PFSK-1 (cell line): ENCODE measurements around the gene MARCHF3.

Experiments
- FOXP2 ChIP-seq: optimal IDR thresholded peaks from 2 replicates; pipeline ENCODE3; 2011; ENCODE audit warnings: borderline replicate concordance, control low read depth, inconsistent platforms; ENCODE audit not compliant: insufficient read depth; ENCODE audit errors: extremely low read length, extremely low read depth
- POLR2AphosphoS5 ChIP-seq: IDR thresholded peaks from 2 replicates; pipeline ENCODE4 v1.6.1; 2012; ENCODE audit warnings: low read depth, mild to moderate bottlenecking, control low read depth, low read length, moderate library complexity
- SIN3A ChIP-seq: IDR thresholded peaks from 2 replicates; pipeline ENCODE4 v1.6.1; 2012; ENCODE audit warnings: mild to moderate bottlenecking, low read length, moderate library complexity, borderline replicate concordance; ENCODE audit not compliant: insufficient read depth
- TAF1 ChIP-seq: IDR thresholded peaks from 2 replicates; pipeline ENCODE4 v1.6.1; 2012; ENCODE audit warnings: low read length, control low read depth, borderline replicate concordance; ENCODE audit not compliant: insufficient read depth
- TF ChIP-seq, protein P1 (sequence below), 2 experiments: IDR thresholded peaks; 2 replicates each; pipeline versions ENCODE4 v1.6.1 to v1.8.0; 2011 to 2012; ENCODE audit warnings: low read depth in 2 of 2, low read length in 2 of 2, control low read depth in 1 of 2, inconsistent platforms in 1 of 2, mild to moderate bottlenecking in 1 of 2, moderate library complexity in 1 of 2; ENCODE audit not compliant: insufficient read depth in 1 of 2

DNA sequence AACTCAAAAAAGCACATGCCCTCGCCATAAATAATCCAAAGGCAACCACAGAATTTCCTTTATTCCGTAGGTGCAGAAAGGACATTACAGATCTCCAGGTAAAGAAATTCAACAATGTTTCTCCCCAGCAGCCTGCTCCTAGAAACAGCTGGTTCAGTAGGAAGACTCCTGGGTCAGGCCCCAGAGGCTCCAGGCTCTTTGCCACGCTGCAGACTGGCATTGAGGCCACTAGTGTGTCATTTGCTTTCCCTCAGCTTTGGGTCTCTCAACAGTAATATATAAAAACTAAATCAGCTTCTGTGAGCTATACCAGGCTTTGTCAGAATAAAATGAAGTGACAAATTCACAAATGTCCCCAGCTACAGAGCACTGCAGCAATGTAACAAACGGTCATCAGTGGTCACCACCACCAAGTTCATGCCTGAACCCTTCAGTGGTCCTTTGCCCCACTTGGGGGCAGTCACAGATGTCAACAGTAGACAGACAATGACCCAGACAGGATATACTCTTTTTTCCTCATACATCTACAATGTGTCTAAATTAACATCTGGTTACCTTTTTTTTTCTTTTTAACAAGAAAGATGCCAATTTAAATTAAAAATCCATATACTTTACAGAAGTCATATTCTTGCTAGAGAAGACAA, 93.5 kb downstream of the MARCHF3 start:
- TF ChIP-seq, protein P1, sequence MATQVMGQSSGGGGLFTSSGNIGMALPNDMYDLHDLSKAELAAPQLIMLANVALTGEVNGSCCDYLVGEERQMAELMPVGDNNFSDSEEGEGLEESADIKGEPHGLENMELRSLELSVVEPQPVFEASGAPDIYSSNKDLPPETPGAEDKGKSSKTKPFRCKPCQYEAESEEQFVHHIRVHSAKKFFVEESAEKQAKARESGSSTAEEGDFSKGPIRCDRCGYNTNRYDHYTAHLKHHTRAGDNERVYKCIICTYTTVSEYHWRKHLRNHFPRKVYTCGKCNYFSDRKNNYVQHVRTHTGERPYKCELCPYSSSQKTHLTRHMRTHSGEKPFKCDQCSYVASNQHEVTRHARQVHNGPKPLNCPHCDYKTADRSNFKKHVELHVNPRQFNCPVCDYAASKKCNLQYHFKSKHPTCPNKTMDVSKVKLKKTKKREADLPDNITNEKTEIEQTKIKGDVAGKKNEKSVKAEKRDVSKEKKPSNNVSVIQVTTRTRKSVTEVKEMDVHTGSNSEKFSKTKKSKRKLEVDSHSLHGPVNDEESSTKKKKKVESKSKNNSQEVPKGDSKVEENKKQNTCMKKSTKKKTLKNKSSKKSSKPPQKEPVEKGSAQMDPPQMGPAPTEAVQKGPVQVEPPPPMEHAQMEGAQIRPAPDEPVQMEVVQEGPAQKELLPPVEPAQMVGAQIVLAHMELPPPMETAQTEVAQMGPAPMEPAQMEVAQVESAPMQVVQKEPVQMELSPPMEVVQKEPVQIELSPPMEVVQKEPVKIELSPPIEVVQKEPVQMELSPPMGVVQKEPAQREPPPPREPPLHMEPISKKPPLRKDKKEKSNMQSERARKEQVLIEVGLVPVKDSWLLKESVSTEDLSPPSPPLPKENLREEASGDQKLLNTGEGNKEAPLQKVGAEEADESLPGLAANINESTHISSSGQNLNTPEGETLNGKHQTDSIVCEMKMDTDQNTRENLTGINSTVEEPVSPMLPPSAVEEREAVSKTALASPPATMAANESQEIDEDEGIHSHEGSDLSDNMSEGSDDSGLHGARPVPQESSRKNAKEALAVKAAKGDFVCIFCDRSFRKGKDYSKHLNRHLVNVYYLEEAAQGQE (IDR thresholded peaks at IDR 0.05; ENCODE audit: insufficient read depth in 1 of 2, low read depth in 2 of 2, low read length in 2 of 2) = no peak
- no peak for TF ChIP-seq TAF1
- TF ChIP-seq POLR2AphosphoS5 = no peak
- TF ChIP-seq SIN3A = no peak
- TF ChIP-seq FOXP2 = no peak
